CD4-positive, alpha-beta T cell (primary cell): ENCODE measurements around the gene IL18R1. TPM values are rescaled to one million over a fixed set of nuclear protein-coding genes. Genes with fewer than 3 reads are reported as not detected.

Experiments
- ATAC-seq: fragments of 200-7000 bp; cut with Tn5 transposase; one replicate; pipeline ENCODE4 v1.10.0; 2022; ENCODE audit warnings: mild to moderate bottlenecking; ENCODE audit not compliant: poor library complexity
- CTCF ChIA-PET: fragments of 350-600 bp; sonication (Branson Sonifier 250); formaldehyde crosslinking; loops from one replicate; lab custom pipeline; 2021; ENCODE audit warnings: antibody characterized with exemption, inconsistent platforms; lab: Charles Lee
- POLR2A ChIA-PET: fragments of 350-600 bp; sonication (Branson Sonifier 250); formaldehyde crosslinking; loops from one replicate; lab custom pipeline; 2021; ENCODE audit warnings: antibody characterized with exemption, inconsistent platforms; lab: Charles Lee
- DNase-seq, 14 experiments: peaks; one replicate each; pipeline ENCODE4 v3.0.0-alpha.2; 2013 to 2020; ENCODE audit warnings: mixed read lengths in 2 of 14
- H3K27ac ChIP-seq, 2 donors: one replicate each; pipeline versions ENCODE4 v1.5.1 to v1.7.0; 2013; ENCODE audit warnings: low read length in 2 of 2, low read depth in 1 of 2, mild to moderate bottlenecking in 1 of 2
- H3K27me3 ChIP-seq, 2 experiments: 1 replicate in 1 of 2; 2 replicates in 1 of 2; pipeline versions ENCODE4 v1.6.1 to v1.7.0; 2013; ENCODE audit warnings: low read length in 2 of 2, control low read depth in 1 of 2, mild to moderate bottlenecking in 1 of 2, moderate library complexity in 1 of 2; ENCODE audit not compliant: insufficient read depth in 2 of 2, control insufficient read depth in 1 of 2
- H3K36me3 ChIP-seq: one replicate; pipeline ENCODE4 v1.6.1; 2013; ENCODE audit warnings: low read length, control low read depth; ENCODE audit not compliant: insufficient read depth
- H3K4me1 ChIP-seq: one replicate; pipeline ENCODE4 v1.6.1; 2013; ENCODE audit warnings: low read length, control low read depth; ENCODE audit not compliant: insufficient read depth
- H3K4me3 ChIP-seq: one replicate; pipeline ENCODE4 v1.5.1; 2013; ENCODE audit warnings: mild to moderate bottlenecking, low read length, moderate library complexity
- H3K9me3 ChIP-seq, 2 experiments: 1 replicate in 1 of 2; 2 replicates in 1 of 2; pipeline versions ENCODE4 v1.6.1 to v1.7.0; 2013; ENCODE audit warnings: low read length in 2 of 2, mild to moderate bottlenecking in 2 of 2, control low read depth in 1 of 2, moderate library complexity in 1 of 2; ENCODE audit not compliant: control insufficient read depth in 1 of 2, insufficient read depth in 1 of 2
- H3K27ac Mint-ChIP-seq: one replicate; pipeline ENCODE4 v1.8.0; 2020; ENCODE audit warnings: mixed read lengths
- H3K27me3 Mint-ChIP-seq: one replicate; pipeline ENCODE4 v1.8.0; 2021; ENCODE audit warnings: mixed read lengths
- H3K36me3 Mint-ChIP-seq: one replicate; pipeline ENCODE4 v1.8.0; 2021; ENCODE audit warnings: low read depth, mixed read lengths
- H3K4me1 Mint-ChIP-seq: one replicate; pipeline ENCODE4 v1.8.0; 2021; ENCODE audit warnings: low read depth, mixed read lengths
- H3K4me3 Mint-ChIP-seq: one replicate; pipeline ENCODE4 v1.8.0; 2020; ENCODE audit warnings: mild to moderate bottlenecking, mixed read lengths
- H3K9me3 Mint-ChIP-seq: one replicate; pipeline ENCODE4 v1.8.0; 2020; ENCODE audit warnings: mixed read lengths
- CTCF ChIP-seq: fragments of 200-600 bp; IDR thresholded peaks from one replicate; pipeline ENCODE4 v1.8.0; 2022; ENCODE audit warnings: antibody characterized with exemption, mild to moderate bottlenecking
- intact Hi-C, 2 experiments: fragments of 100-400 bp; cut with DNase I in 1 of 2; cut with micrococcal nuclease in 1 of 2; formaldehyde crosslinking; loops; one replicate each; pipeline versions ENCODE4 v1.15.1 to v1.9.0; 2023 to 2025; cut with DNase I, micrococcal nuclease
- total RNA-seq, 174 experiments: library from RNA in 2 of 174; stranded (reverse) in 2 of 174; gene quantifications; one replicate each; pipeline ENCODE4 v1.2.3 and lab custom pipeline; 2021 to 2026

Gene IL18R1
- total RNA-seq, 2 experiments from 2014 or later = 7.6 to 9.1 TPM

GRCh38 chr2:102401456-102401855, 45.9 kb downstream of the IL18R1 start:
- peaks cover 13% of the 10 kb centered on the region for H3K4me1 Mint-ChIP-seq
- intact Hi-C loops = no loop called here
- H3K4me3 ChIP-seq = no peak overlapping the region
- no peak overlapping the region for H3K27ac Mint-ChIP-seq
- no peaks in the 10 kb centered on the region for H3K27me3 Mint-ChIP-seq
- H3K36me3 Mint-ChIP-seq = no peaks in the 10 kb centered on the region
- DNase-seq (no peak), ATAC-seq (no peak)
- H3K4me1 ChIP-seq = peaks cover 3% of the 10 kb centered on the region
- POLR2A ChIA-PET = no interaction called here
- H3K27me3 ChIP-seq = no peaks in the 10 kb centered on the region
- CTCF ChIA-PET = no interaction called here
- H3K9me3 Mint-ChIP-seq = no peaks in the 10 kb centered on the region
- TF ChIP-seq CTCF = no peak
- no peak overlapping the region for H3K27ac ChIP-seq
- H3K36me3 ChIP-seq = no peaks in the 10 kb centered on the region
- no peaks in the 10 kb centered on the region for H3K9me3 ChIP-seq
- no peak overlapping the region for H3K4me3 Mint-ChIP-seq

GRCh38 chr2:102401865-102402264, 46.3 kb downstream of the IL18R1 start:
- no peak overlapping the region for H3K4me3 ChIP-seq
- peaks cover 3% of the 10 kb centered on the region for H3K4me1 ChIP-seq
- Mint-ChIP-seq H3K4me1 (peaks cover 13% of the 10 kb centered on the region), H3K4me3 (no peak overlapping the region), H3K27ac (no peak overlapping the region), H3K9me3 (no peaks in the 10 kb centered on the region), H3K27me3 (no peaks in the 10 kb centered on the region), H3K36me3 (no peaks in the 10 kb centered on the region)
- no peaks in the 10 kb centered on the region for H3K27me3 ChIP-seq
- ChIA-PET POLR2A (no interaction called here), CTCF (no interaction called here)
- H3K27ac ChIP-seq = no peak overlapping the region
- no peaks in the 10 kb centered on the region for H3K9me3 ChIP-seq
- no peak for ATAC-seq
- H3K36me3 ChIP-seq = no peaks in the 10 kb centered on the region
- no peak for TF ChIP-seq CTCF
- no peak for DNase-seq
- intact Hi-C loops = no loop called here

- Mint-ChIP-seq H3K27me3 (no peaks in the 10 kb centered on the region), H3K4me3 (no peak overlapping the region), H3K36me3 (no peaks in the 10 kb centered on the region), H3K4me1 (peaks cover 6% of the 10 kb centered on the region), H3K9me3 (peaks cover 4% of the 10 kb centered on the region), H3K27ac (no peak overlapping the region)
- Histone ChIP-seq H3K9me3 (no peaks in the 10 kb centered on the region), H3K36me3 (no peaks in the 10 kb centered on the region), H3K27me3 (no peaks in the 10 kb centered on the region), H3K4me3 (no peak overlapping the region), H3K27ac (no peak overlapping the region), H3K4me1 (no peaks in the 10 kb centered on the region)
- TF ChIP-seq CTCF = no peak
- ATAC-seq (no peak), DNase-seq (no peak)
- intact Hi-C loops = no loop called here
- POLR2A ChIA-PET = no interaction called here
- CTCF ChIA-PET = no interaction called here
Measured at GRCh38 chr2:102410952-102411351, 55.4 kb downstream of the IL18R1 start.
